ENCODE data around the gene MLANA.

DNA sequence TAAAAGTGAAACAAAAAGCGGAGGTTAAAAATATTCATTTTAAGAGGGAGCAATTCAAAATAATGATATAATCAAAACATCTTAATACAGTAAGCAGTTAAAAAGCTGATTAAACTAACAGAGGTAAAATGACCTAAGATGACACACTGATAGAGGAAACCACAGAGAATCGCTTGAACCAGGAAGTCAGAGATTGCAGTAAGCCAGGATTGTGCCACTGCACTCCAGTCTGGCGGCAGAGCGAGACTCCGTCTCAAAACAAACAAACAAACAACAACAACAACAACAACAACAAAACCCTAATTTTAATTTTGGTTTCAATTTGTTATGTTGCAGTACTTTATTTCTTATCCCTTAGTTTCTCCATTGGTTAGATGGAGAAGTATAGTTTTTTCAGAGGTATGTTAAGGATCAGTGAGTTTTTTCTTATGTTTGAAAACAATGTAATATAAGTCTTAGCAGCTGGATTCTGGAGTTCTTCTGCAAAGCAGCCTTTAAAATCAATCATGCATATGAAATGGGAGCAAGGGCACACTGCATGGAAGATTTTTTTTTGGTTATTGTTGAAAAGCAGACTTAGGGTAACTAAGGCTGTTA, 58.5 kb downstream of the MLANA start:
- TF ChIP-seq, protein P1, sequence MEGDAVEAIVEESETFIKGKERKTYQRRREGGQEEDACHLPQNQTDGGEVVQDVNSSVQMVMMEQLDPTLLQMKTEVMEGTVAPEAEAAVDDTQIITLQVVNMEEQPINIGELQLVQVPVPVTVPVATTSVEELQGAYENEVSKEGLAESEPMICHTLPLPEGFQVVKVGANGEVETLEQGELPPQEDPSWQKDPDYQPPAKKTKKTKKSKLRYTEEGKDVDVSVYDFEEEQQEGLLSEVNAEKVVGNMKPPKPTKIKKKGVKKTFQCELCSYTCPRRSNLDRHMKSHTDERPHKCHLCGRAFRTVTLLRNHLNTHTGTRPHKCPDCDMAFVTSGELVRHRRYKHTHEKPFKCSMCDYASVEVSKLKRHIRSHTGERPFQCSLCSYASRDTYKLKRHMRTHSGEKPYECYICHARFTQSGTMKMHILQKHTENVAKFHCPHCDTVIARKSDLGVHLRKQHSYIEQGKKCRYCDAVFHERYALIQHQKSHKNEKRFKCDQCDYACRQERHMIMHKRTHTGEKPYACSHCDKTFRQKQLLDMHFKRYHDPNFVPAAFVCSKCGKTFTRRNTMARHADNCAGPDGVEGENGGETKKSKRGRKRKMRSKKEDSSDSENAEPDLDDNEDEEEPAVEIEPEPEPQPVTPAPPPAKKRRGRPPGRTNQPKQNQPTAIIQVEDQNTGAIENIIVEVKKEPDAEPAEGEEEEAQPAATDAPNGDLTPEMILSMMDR (IDR thresholded peaks at IDR 0.05; ENCODE audit: low read depth, low read length), result no peak
- TF ChIP-seq EZH2phosphoT487 (IDR thresholded peaks at IDR 0.05; ENCODE audit: low read depth), result no peak

All from OCI-LY3 (cell line).